Activated B cell treated with CpG ODN at 0.5 μM for 24 hours (primary cell): ENCODE data around the gene ATG2A. TPM values are rescaled to one million over a fixed set of nuclear protein-coding genes. Genes with fewer than 3 reads are reported as not detected.
A peak's percentile ranks its signal among the peaks of the same experiment; 100 is the strongest.

Experiments
- ATAC-seq: fragments of 200-7000 bp; cut with Tn5 transposase; one replicate; pipeline ENCODE4 v1.10.0; 2021; ENCODE audit warnings: low read depth, mild to moderate bottlenecking, moderate library complexity
- CTCF ChIA-PET: fragments of 350-600 bp; sonication (Branson Sonifier 250); formaldehyde crosslinking; loops from one replicate; lab custom pipeline; 2021; ENCODE audit warnings: antibody characterized with exemption; lab: Charles Lee
- POLR2A ChIA-PET: fragments of 350-600 bp; sonication (Branson Sonifier 250); formaldehyde crosslinking; loops from one replicate; lab custom pipeline; 2021; ENCODE audit warnings: antibody characterized with exemption; lab: Charles Lee
- DNase-seq: peaks from one replicate; pipeline ENCODE4 v3.0.0; 2022
- H3K27ac Mint-ChIP-seq: one replicate; pipeline ENCODE4 v1.8.0; 2020; ENCODE audit warnings: mixed read lengths
- H3K27me3 Mint-ChIP-seq: one replicate; pipeline ENCODE4 v1.8.0; 2021; ENCODE audit warnings: mixed read lengths
- H3K36me3 Mint-ChIP-seq: one replicate; pipeline ENCODE4 v1.8.0; 2021; ENCODE audit warnings: low read depth, mixed read lengths
- H3K4me1 Mint-ChIP-seq: one replicate; pipeline ENCODE4 v1.8.0; 2021; ENCODE audit warnings: mixed read lengths
- H3K4me3 Mint-ChIP-seq: one replicate; pipeline ENCODE4 v1.8.0; 2020; ENCODE audit warnings: mild to moderate bottlenecking, mixed read lengths
- H3K9me3 Mint-ChIP-seq: one replicate; pipeline ENCODE4 v1.8.0; 2020; ENCODE audit warnings: mixed read lengths
- CTCF ChIP-seq: fragments of 200-600 bp; IDR thresholded peaks from one replicate; pipeline ENCODE4 v1.8.0; 2022; ENCODE audit warnings: antibody characterized with exemption, mild to moderate bottlenecking
- intact Hi-C: fragments of 100-400 bp; cut with micrococcal nuclease; formaldehyde crosslinking; loops from one replicate; pipeline ENCODE4 v1.15.1; 2024
- total RNA-seq: library from RNA; stranded (reverse); gene quantifications from 2 replicates; pipeline ENCODE4 v1.2.3, GENCODE V29; 2022

ATG2A gene
- total RNA-seq, 1 donor from 2014 or later = 35.0 TPM

- Mint-ChIP-seq H3K4me1 (peaks cover 27% of the 10 kb centered on the region), H3K9me3 (no peaks in the 10 kb centered on the region), H3K36me3 (peaks cover 17% of the 10 kb centered on the region), H3K4me3 (peak within 1 kb of the TSS; percentile 93), H3K27ac (peak within 1 kb of the TSS; percentile 96), H3K27me3 (no peaks in the 10 kb centered on the region)
- ChIA-PET POLR2A (interaction anchor here (0.7 to 1.9 kb wide), 13 partner anchors 34 to 211 kb away, joined by 3 to 6 read pairs (median 4); partner anchors contain the start of genes ARL2, BATF2, CDC42BPG and SNX15), CTCF (interaction anchor here (0.9 to 1.1 kb wide), 2 partner anchors 90 to 103 kb away, joined by 3 to 4 read pairs; partner anchors contain the start of genes ARL2 and SNX15)
- DNase-seq = peak; percentile 83
- no peak for TF ChIP-seq CTCF
- peak; percentile 95 for ATAC-seq
- intact Hi-C loops = loop anchor here (1.0 to 5.0 kb wide), 8 partner anchors 8 to 987 kb away; partner anchors contain the start of genes ARL2, FAU, MAJIN and MEN1
These were observed 7.2 kb upstream of the ATG2A start, which contains the start of gene PPP2R5B for GRCh38 chr11:64923944-64924909. Gene PPP2R5B, plus strand, starts transcription at chr11:64924689. Its CDS starts 1,046 bp downstream, at chr11:64925735.

- H3K4me1 Mint-ChIP-seq = peaks cover 28% of the 10 kb centered on the region
- H3K4me3 Mint-ChIP-seq = peak overlapping the region; percentile 93
- intact Hi-C loops = loop anchor here (5.0 kb wide), 2 partner anchors 49 to 986 kb away; partner anchors contain the start of genes MAJIN and NAA40
- H3K27me3 Mint-ChIP-seq = no peaks in the 10 kb centered on the region
- no peaks in the 10 kb centered on the region for H3K9me3 Mint-ChIP-seq
- POLR2A ChIA-PET = interaction anchor here (0.7 to 1.2 kb wide), 4 partner anchors 71 to 740 kb away, joined by 3 to 4 read pairs (median 4); partner anchors contain the start of genes BATF2 and RELA
- no peak overlapping the region for H3K27ac Mint-ChIP-seq
- DNase-seq (no peak), ATAC-seq (no peak)
- H3K36me3 Mint-ChIP-seq = peaks cover 12% of the 10 kb centered on the region
- TF ChIP-seq CTCF = no peak
- CTCF ChIA-PET = interaction anchor here (1.1 kb wide), 1 partner anchor 104 kb away, joined by 3 read pairs; the partner anchor contains the start of gene SNX15
These were observed 6.2 kb upstream of the ATG2A start for GRCh38 chr11:64923151-64923661.

GRCh38 chr11:64921384-64921783 lies 4.4 kb upstream of the ATG2A start:
- intact Hi-C loops = loop anchor here (5.0 kb wide), 2 partner anchors 51 to 984 kb away; partner anchors contain the start of genes MAJIN and NAA40
- ChIA-PET CTCF (no interaction called here), POLR2A (no interaction called here)
- H3K27ac Mint-ChIP-seq = no peak overlapping the region
- peaks cover 44% of the 10 kb centered on the region for H3K4me1 Mint-ChIP-seq
- DNase-seq (no peak), ATAC-seq (no peak)
- no peaks in the 10 kb centered on the region for H3K36me3 Mint-ChIP-seq
- H3K27me3 Mint-ChIP-seq = no peaks in the 10 kb centered on the region
- no peaks in the 10 kb centered on the region for H3K9me3 Mint-ChIP-seq
- TF ChIP-seq CTCF = no peak
- no peak overlapping the region for H3K4me3 Mint-ChIP-seq

GRCh38 chr11:64920124-64920523 lies 3.1 kb upstream of the ATG2A start:
- TF ChIP-seq CTCF = no peak
- DNase-seq (no peak), ATAC-seq (no peak)
- no peak overlapping the region for H3K27ac Mint-ChIP-seq
- no peaks in the 10 kb centered on the region for H3K9me3 Mint-ChIP-seq
- intact Hi-C loops = loop anchor here (5.0 kb wide), 2 partner anchors 52 to 983 kb away; partner anchors contain the start of genes MAJIN and NAA40
- CTCF ChIA-PET = no interaction called here
- H3K4me1 Mint-ChIP-seq = peaks cover 49% of the 10 kb centered on the region
- H3K27me3 Mint-ChIP-seq = no peaks in the 10 kb centered on the region
- POLR2A ChIA-PET = interaction anchor here (0.6 to 0.7 kb wide), 2 partner anchors 77 to 227 kb away, joined by 3 to 5 read pairs; partner anchors contain the start of gene BATF2
- no peaks in the 10 kb centered on the region for H3K36me3 Mint-ChIP-seq
- H3K4me3 Mint-ChIP-seq = no peak overlapping the region
